ENCODE measurements around the gene ICAM4. TPM values are rescaled to one million over a fixed set of nuclear protein-coding genes. Genes with fewer than 3 reads are reported as not detected.

The ICAM4 gene
- total and polyA plus RNA-seq, 9 of the 15 experiments (the other 6 are each of a cell fraction or from before 2014, with no cell fraction given) = 14.1 to 86.1 (median 29.6) TPM

DNA sequence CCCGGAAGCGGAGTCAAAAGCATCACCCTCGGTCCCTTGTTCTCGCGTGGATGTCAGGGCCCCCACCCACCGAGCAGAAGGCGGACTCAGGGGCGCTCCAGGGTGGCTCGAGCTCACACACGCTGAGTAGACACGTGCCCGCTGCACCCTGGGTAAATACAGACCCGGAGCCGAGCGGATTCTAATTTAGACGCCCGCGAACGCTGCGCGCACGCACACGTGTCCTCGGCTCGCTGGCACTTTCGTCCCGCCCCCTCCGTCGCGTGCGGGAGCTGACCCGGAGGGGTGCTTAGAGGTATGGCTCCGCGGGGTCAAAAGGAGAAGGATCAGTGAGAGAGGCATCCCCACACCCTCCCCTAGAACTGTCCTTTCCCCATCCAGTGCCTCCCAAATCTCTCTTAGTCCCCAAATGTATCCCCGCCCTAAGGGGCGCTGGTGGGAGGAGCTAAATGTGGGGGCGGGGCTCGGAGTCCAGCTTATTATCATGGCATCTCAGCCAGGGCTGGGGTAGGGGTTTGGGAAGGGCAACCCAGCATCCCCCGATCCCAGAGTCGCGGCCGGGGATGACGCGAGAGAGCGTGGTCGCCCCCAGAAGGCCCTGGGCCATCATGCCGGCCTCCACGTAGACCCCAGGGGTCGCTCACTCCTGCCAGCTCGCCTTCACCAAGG is 2.5 kb downstream of the ICAM4 start (continued):
- TF ChIP-seq THAP12 (CRISPR knock-in tag; IDR thresholded peaks at IDR 0.05) = no peak
- TF ChIP-seq ETS1 (conservative IDR thresholded peaks at IDR 0.05; ENCODE audit: control insufficient read depth, low read depth, low read length) = peak; percentile 52; the same call in 1 of the 2 replicates
- TF ChIP-seq, protein P1, sequence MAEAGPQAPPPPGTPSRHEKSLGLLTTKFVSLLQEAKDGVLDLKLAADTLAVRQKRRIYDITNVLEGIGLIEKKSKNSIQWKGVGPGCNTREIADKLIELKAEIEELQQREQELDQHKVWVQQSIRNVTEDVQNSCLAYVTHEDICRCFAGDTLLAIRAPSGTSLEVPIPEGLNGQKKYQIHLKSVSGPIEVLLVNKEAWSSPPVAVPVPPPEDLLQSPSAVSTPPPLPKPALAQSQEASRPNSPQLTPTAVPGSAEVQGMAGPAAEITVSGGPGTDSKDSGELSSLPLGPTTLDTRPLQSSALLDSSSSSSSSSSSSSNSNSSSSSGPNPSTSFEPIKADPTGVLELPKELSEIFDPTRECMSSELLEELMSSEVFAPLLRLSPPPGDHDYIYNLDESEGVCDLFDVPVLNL (CRISPR knock-in tag; IDR thresholded peaks at IDR 0.05; ENCODE audit: low read depth) = 0 out of 2 replicates have a peak, but pooled peaks have one; percentile 37
- TF ChIP-seq, protein P2, sequence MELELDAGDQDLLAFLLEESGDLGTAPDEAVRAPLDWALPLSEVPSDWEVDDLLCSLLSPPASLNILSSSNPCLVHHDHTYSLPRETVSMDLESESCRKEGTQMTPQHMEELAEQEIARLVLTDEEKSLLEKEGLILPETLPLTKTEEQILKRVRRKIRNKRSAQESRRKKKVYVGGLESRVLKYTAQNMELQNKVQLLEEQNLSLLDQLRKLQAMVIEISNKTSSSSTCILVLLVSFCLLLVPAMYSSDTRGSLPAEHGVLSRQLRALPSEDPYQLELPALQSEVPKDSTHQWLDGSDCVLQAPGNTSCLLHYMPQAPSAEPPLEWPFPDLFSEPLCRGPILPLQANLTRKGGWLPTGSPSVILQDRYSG (tag; conservative IDR thresholded peaks at IDR 0.05; ENCODE audit: low read depth) = no peak
- peak; percentile 19; the same call in 1 of the 2 replicates for TF ChIP-seq ZNF12 (CRISPR knock-in tag; IDR thresholded peaks at IDR 0.05)
- peak; percentile 68 to 87; a peak in 2 of 4 replicates for TF ChIP-seq FOXK2 (conservative IDR thresholded peaks at IDR 0.05 in 1 of 2, IDR thresholded peaks at IDR 0.05 in 1 of 2; ENCODE audit: low read depth in 2 of 2)
- TF ChIP-seq GATA2 (CRISPR knock-in tag; IDR thresholded peaks at IDR 0.05) = peak; percentile 85
- TF ChIP-seq USF2 (CRISPR knock-in tag; IDR thresholded peaks at IDR 0.05) = peak; percentile 79
- 0 out of 2 replicates have a peak, but pooled peaks have one; percentile 32 for TF ChIP-seq ZBTB33 (CRISPR knock-in tag; IDR thresholded peaks at IDR 0.05)
- peak; percentile 4 for TF ChIP-seq KDM5B (IDR thresholded peaks at IDR 0.05; ENCODE audit: insufficient replicate concordance, low read depth, low read length)
- TF ChIP-seq ZNF830 (CRISPR knock-in tag; IDR thresholded peaks at IDR 0.05) = peak; percentile 39; the same call in 1 of the 2 replicates
- peak; percentile 82 to 97 for TF ChIP-seq E2F6 (IDR thresholded peaks at IDR 0.05; ENCODE audit: borderline replicate concordance in 1 of 2, extremely low read depth in 1 of 2, insufficient read depth in 1 of 2, insufficient read length in 1 of 2, low read depth in 1 of 2, low read length in 1 of 2, poor library complexity in 1 of 2, severe bottlenecking in 1 of 2)
- TF ChIP-seq CBX1 (IDR thresholded peaks at IDR 0.05; ENCODE audit: low read depth) = 0 out of 2 replicates have a peak, but pooled peaks have one; percentile 37
- peak; percentile 51 for TF ChIP-seq ZNF431 (CRISPR knock-in tag; IDR thresholded peaks at IDR 0.05)
- peak; percentile 89 for TF ChIP-seq CXXC5 (CRISPR knock-in tag; IDR thresholded peaks at IDR 0.05)
